Measurements from ENCODE around the gene IRF9.

IRF9 gene

GRCh38 chr14:24129410-24129998, 31.6 kb upstream of the IRF9 start:
- Mint-ChIP-seq H3K4me3 (no peak overlapping the region), H3K9me3 (no peaks in the 10 kb centered on the region), H3K27ac (no peak overlapping the region), H3K36me3 (ENCODE audit: low read depth) (peaks cover 5% of the 10 kb centered on the region), H3K27me3 (ENCODE audit: low read depth, poor library complexity) (peaks cover 3% of the 10 kb centered on the region), H3K4me1 (peaks cover 28% of the 10 kb centered on the region)
- TF ChIP-seq, protein P1, sequence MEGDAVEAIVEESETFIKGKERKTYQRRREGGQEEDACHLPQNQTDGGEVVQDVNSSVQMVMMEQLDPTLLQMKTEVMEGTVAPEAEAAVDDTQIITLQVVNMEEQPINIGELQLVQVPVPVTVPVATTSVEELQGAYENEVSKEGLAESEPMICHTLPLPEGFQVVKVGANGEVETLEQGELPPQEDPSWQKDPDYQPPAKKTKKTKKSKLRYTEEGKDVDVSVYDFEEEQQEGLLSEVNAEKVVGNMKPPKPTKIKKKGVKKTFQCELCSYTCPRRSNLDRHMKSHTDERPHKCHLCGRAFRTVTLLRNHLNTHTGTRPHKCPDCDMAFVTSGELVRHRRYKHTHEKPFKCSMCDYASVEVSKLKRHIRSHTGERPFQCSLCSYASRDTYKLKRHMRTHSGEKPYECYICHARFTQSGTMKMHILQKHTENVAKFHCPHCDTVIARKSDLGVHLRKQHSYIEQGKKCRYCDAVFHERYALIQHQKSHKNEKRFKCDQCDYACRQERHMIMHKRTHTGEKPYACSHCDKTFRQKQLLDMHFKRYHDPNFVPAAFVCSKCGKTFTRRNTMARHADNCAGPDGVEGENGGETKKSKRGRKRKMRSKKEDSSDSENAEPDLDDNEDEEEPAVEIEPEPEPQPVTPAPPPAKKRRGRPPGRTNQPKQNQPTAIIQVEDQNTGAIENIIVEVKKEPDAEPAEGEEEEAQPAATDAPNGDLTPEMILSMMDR (IDR thresholded peaks at IDR 0.05) = no peak
- no peak for DNase-seq

DNA sequence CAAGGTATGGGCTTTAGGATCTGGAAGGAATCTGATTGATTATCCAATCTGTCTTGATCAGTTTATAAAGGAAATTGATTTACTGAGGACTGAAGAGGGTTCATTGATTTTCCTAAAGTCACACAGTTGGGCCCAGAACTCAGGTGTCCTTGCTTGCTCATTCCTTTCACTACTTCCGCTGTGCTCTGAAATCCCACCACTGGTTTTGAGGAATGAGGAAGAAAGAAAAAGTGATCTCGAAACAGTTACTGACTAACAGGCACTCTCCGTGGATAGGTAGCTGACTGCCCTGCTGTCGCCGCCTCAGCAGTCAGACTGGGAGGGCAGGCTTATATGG, 30.7 kb upstream of the IRF9 start, which contains the start of gene FITM1:
Gene FITM1 (plus strand): TSS at position 280 of the 337 bp plus-strand sequence. CDS start 905 bp downstream, outside the sequence.
- TF ChIP-seq, protein P1 (IDR thresholded peaks at IDR 0.05) = no peak

GRCh38 chr14:24130717-24131548, 30.1 kb upstream of the IRF9 start:
- peaks cover 34% of the 10 kb centered on the region for H3K4me1 Mint-ChIP-seq
- no peaks in the 10 kb centered on the region for H3K36me3 Mint-ChIP-seq (ENCODE audit: low read depth)
- H3K27me3 Mint-ChIP-seq (ENCODE audit: low read depth, poor library complexity) = peaks cover 13% of the 10 kb centered on the region
- no peak for DNase-seq
- peak overlapping the region; percentile 73 for H3K27ac Mint-ChIP-seq
- H3K9me3 Mint-ChIP-seq = no peaks in the 10 kb centered on the region
- no peak overlapping the region for H3K4me3 Mint-ChIP-seq
- TF ChIP-seq, protein P1 (IDR thresholded peaks at IDR 0.05) = no peak

More for the DNA sequence above, 30.7 kb upstream of the IRF9 start, which contains the start of gene FITM1:
- peaks cover 32% of the 10 kb centered on the region for H3K4me1 Mint-ChIP-seq
- H3K36me3 Mint-ChIP-seq (ENCODE audit: low read depth) = peaks cover under 1% of the 10 kb centered on the region
- no peak within 1 kb of the TSS for H3K4me3 Mint-ChIP-seq
- H3K27ac Mint-ChIP-seq = peak within 1 kb of the TSS; percentile 73
- DNase-seq = no peak
- no peaks in the 10 kb centered on the region for H3K9me3 Mint-ChIP-seq
- H3K27me3 Mint-ChIP-seq (ENCODE audit: low read depth, poor library complexity) = peaks cover 10% of the 10 kb centered on the region

- no peak overlapping the region for H3K27ac Mint-ChIP-seq
Measured at GRCh38 chr14:24131549-24131966, 29.5 kb upstream of the IRF9 start.

DNA sequence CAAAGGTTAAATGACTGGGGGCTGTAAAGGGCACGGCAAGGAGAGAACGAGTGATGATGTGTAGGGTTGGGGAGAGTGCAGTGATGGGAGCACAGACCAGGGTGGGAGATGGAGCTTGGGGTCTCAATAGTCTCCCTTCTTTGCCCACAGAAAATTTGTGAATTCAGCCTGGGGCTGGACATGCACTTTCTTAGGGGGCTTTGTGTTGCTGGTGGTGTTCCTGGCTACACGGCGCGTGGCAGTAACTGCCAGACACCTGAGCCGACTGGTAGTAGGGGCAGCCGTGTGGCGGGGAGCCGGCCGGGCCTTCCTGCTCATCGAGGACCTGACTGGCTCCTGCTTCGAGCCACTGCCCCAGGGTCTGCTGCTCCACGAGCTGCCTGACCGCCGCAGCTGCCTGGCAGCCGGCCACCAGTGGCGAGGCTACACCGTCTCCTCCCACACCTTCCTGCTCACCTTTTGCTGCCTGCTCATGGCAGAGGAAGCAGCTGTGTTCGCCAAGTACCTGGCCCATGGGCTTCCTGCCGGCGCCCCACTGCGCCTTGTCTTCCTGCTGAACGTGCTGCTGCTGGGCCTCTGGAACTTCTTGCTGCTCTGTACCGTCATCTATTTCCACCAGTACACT, 28.9 kb upstream of the IRF9 start:
- Mint-ChIP-seq H3K4me3 (no peak overlapping the region), H3K27ac (peak overlapping the region; percentile 68), H3K4me1 (peaks cover 42% of the 10 kb centered on the region), H3K9me3 (no peaks in the 10 kb centered on the region), H3K36me3 (ENCODE audit: low read depth) (peaks cover 2% of the 10 kb centered on the region), H3K27me3 (ENCODE audit: low read depth, poor library complexity) (peaks cover 19% of the 10 kb centered on the region)
- TF ChIP-seq, protein P1 (IDR thresholded peaks at IDR 0.05) = no peak
- no peak for DNase-seq

More at GRCh38 chr14:24131549-24131966, 29.5 kb upstream of the IRF9 start:
- peaks cover 13% of the 10 kb centered on the region for H3K27me3 Mint-ChIP-seq (ENCODE audit: low read depth, poor library complexity)
- H3K36me3 Mint-ChIP-seq (ENCODE audit: low read depth) = no peaks in the 10 kb centered on the region
- peaks cover 36% of the 10 kb centered on the region for H3K4me1 Mint-ChIP-seq
- no peak for DNase-seq
- TF ChIP-seq, protein P1 (IDR thresholded peaks at IDR 0.05) = no peak
- H3K9me3 Mint-ChIP-seq = no peaks in the 10 kb centered on the region
- no peak overlapping the region for H3K4me3 Mint-ChIP-seq
